Brain pericyte (primary cell): ENCODE results near the gene COPE.
"Not testable (repeated sequence)": the region's sequence is repeated elsewhere in the genome, so short reads cannot be mapped to it uniquely, and the experiment has no call there.

Source experiments
- DNase-seq: peaks from one replicate; pipeline ENCODE4 v3.0.0-alpha.2; 2012; ENCODE audit warnings: low read depth, low spot score

COPE gene

DNA sequence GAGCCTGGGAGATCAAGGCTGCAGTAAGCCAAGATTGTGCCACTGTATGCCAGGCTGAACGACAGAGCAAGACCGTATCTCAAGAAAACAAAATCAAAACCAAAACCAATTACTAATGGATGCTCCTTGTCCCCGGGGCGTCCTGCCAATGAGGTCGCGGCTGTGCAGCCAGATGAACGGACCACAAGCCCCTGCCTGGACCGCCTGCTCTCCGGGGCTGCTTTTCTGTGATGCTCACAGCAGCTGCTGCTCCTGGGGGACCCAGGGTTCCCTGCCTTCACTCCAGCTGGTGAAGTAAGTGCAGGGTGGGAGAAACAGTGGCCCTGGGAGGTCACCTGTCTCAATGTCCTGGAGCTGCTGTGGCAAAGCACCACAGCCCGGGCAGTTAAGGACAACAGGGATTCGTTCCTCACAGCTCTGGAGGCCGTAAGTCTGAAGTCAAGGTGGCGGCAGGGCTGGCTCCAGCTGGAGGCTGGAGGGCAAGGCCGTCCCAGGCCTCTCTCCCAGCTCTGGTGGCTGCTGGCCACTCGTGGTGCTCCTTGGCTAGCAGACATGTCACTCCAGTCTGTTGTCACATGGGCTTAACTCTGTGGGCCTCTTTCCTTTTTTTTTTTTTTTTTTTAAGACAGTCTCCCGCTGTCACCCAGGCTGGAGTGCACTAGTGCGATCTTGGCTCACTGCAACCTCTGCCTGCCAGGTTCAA, 10.1 kb downstream of the COPE start:
- DNase-seq, result no peak

DNA sequence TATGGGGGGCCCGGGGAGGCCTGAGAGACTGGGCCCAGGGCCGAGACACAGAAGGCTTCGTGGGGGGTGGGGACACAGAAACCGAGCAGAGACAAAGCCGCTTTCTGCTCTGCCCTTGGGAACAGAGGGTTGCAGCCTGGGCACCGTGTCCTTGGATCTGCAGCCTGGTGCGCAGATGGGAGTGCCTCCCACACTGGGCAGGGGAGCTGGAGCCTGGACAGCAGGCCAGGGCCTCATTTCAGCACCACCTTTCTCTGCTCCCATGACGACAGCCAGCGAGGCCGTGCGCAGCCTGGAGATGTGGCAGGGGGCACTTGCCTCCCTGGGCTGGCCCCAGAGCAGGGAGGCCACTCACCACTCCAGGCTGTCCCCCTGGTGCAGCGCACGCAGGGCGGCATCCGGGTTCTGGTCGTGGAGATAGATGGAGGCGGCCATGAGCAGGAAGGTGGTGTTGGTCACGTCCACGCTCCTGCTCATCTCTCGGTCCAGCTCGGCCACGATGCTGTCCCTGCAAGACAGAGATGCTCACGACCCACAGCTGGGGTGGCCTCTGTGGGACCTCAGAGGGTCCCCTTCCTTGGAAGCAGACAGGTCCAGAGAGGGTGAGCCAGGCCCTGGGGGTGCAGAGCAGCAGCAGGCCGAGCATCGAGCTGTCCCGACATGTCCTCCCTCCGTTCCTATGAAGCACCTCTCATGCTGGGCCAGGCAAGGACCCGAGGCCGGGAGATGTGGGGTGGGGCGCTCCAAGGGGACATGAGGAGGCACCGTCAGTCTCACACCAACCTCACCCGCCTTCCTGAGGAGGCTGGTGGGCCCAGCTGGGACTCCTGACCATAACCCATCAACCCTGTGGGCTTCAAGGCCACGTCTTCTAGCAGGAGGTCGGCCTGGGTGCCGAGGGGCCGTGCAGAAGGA, 12.3 kb downstream of the COPE start:
- DNase-seq, result no peak

GRCh38 chr19:18905513-18906236, 13.5 kb downstream of the COPE start:
- DNase-seq, result no peak

GRCh38 chr19:18905058-18905456, 14.1 kb downstream of the COPE start:
- DNase-seq, result no peak

DNA sequence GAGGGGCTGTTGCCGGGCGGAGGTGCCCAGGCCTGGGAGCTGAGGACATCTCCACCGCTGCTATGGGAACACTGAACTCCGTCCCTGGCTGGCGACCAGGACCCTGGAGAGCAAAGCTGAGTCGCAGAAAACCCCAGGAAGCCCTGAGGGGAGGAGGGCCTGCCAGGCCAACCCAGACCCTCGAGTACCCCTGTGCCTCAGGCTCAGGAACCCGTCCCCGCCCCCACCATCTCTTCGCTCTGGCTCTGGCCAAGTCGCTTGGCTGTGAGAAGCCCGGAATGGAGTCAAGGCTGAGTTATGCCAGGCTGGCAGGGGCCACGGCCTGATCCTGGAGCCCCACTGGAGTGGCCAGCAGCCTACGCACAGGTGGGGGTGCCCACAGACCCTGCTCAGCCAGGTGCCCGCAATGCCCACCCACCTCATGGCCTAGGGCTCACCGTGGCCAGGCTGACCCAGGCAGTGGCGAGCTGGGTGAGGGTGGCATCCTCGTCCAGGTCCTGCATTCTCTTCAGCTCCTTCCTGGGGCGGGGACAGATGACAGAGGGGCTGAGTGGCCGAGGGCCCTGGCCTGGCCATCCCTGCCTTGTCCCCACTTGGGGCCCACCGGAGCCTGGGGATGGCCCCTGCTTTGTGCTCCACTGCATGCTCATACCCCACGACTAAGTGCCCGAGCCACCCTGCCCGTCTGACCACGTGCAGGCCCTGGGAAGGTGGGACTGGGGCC, 14.7 kb downstream of the COPE start:
- no peak for DNase-seq

DNA sequence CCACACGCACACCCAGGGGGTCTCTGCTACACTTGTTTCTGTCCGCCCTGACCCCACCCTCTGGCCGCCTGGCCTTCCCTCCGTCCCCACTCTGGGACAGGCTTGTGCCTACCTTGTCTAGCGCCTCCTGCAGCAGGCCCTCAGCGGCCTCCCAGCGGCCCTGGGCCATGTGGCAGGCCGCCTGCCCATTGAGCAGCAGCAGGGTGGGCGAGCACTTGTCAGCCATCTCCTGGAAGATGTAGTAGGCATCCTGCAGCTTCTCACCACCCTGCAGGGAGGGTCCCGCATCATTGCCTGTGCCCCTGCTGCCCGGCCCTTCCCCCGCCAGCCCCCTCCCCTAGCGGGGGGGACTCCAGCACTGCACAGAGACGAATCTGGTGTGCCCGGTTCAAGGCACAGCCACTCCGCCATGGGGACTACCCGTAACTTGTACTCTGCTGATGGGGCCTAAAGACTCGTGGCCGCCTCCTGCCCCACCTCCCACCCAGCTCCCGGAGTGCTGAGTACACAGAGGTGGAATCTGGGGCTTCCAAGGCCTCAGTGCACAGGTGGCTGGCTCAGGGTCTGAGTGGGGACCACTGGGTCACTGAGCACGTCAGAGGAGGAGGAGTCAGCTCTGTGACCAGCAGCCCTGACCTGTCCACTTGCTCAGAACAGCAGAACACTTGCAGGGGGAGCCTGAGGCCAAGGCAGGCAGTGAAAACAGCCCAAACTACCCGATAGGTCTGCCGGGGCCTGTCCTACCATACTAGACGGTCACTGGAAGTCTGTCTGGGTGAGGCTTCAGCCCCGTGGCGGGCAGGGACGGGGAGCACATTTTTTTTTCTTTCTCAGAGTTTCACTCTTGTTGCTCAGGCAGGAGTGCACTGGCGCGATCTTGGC, 15.8 kb downstream of the COPE start:
- DNase-seq, result no peak

GRCh38 chr19:18902519-18902918, 16.7 kb downstream of the COPE start:
- DNase-seq, result not testable (repeated sequence)

- DNase-seq, result no peak
These were observed 17.7 kb downstream of the COPE start for GRCh38 chr19:18901491-18901890.

- DNase-seq, result no peak
These were observed 18.3 kb downstream of the COPE start for GRCh38 chr19:18900700-18901481.

GRCh38 chr19:18899624-18900560, 19.3 kb downstream of the COPE start:
- DNase-seq, result no peak

GRCh38 chr19:18898607-18899408, 20.4 kb downstream of the COPE start:
- no peak for DNase-seq

- DNase-seq, result no peak
These were observed 21.0 kb downstream of the COPE start for GRCh38 chr19:18898081-18898606.

DNA sequence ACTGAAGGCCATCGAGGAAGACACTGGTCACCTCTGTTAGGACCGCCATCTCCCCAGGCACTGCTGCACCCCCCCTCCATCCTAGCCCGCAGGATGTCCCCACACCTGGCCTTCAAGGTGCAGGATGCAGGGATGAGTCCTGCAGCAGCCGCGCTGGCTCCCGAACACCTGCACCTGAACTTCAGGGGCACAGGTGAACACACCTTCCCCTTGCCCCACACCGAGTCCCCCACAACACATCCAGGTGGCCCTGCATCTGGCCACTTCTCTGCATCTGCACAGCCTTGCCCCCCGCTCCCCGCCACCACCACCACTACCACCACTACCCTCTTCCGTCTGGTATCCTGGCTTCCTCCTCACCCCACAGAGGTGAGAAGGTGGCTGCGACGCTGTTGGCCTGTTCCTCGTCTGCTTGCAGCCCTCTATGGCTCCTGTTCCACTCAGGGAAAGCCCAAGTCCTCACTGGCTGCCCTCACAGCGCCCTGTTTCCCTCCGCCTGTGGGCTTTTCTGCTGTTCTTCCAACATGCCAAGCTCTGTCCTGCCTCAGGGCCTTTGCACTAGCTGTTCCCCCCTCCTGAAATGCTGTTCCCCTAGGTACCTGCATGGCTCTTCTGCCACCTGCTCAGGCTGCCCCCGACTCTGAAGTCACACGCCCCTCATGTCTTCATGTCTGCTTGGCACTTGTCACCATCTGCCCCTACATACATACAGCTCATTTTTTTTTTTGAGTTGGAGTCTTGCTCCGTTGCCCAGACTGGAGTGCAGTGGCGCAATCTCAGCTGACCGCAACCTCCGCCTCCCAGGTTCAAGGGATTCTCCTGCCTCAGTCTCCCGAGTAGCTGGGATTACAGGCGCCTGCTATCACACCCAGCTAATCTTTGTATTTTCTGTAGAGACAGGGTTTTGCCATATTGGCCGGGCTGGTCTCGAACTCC, 21.8 kb downstream of the COPE start:
- DNase-seq, result no peak

DNA sequence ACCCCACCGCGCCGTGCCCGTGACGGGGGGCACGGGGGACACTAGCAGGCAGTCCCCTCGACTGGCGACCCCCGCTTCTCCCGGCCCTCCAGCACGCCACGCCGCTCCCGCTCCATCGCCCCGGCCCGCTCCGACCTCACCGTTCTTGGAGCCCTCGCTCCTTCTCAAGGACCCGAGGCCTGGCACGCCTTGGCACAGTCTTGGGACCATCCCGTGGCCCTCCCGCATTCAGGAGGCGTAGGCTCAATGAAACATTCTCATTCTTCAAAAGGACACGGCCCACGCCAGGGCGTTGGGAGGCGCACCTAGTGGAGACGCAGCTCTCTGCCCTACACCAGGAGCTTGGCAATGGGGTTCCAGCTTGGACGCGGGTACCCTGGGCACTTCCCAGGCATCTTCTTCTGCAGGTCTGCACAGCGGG, 22.8 kb downstream of the COPE start:
- DNase-seq, result no peak

- DNase-seq, result no peak
These were observed 23.3 kb downstream of the COPE start, which contains the start of gene CERS1 for GRCh38 chr19:18895824-18896341. Gene CERS1 (minus strand): TSS chr19:18896158. CDS start chr19:18896072, 86 bp downstream.
